KMS-11 (cell line): ENCODE measurements around the gene IL19.

Experiments used
- H2AFZ ChIP-seq: fragments of 200-600 bp; sonication (generic); 2 replicates; pipeline ENCODE4 v1.6.1; 2016; ENCODE audit warnings: antibody characterized with exemption, mixed run types, low read depth
- H3K27ac ChIP-seq: fragments of 200-600 bp; sonication (generic); 2 replicates; pipeline ENCODE4 v1.6.1; 2016; ENCODE audit warnings: mild to moderate bottlenecking, mixed run types
- H3K27me3 ChIP-seq: fragments of 200-600 bp; sonication (generic); 2 replicates; pipeline ENCODE4 v1.6.1; 2017; ENCODE audit warnings: mild to moderate bottlenecking, low read depth, mixed run types, moderate library complexity; ENCODE audit not compliant: insufficient read depth
- H3K36me3 ChIP-seq: fragments of 200-600 bp; sonication (generic); 2 replicates; pipeline ENCODE4 v1.6.1; 2017; ENCODE audit warnings: mild to moderate bottlenecking, mixed run types; ENCODE audit not compliant: insufficient read depth
- H3K4me1 ChIP-seq: fragments of 200-600 bp; sonication (generic); 2 replicates; pipeline ENCODE4 v1.6.1; 2016; ENCODE audit warnings: mild to moderate bottlenecking, low read depth, mixed run types; ENCODE audit not compliant: poor library complexity, severe bottlenecking
- H3K4me2 ChIP-seq: fragments of 200-600 bp; sonication (generic); 2 replicates; pipeline ENCODE4 v1.7.0; 2016; ENCODE audit warnings: mild to moderate bottlenecking, mixed run types
- H3K4me3 ChIP-seq: fragments of 200-600 bp; sonication (generic); IDR thresholded peaks from 2 replicates; pipeline ENCODE4 v1.6.1; 2017; ENCODE audit warnings: low read depth, low read length, mixed read lengths; ENCODE audit not compliant: insufficient read depth
- H3K79me2 ChIP-seq: fragments of 200-600 bp; sonication (generic); 2 replicates; pipeline ENCODE4 v1.6.1; 2016; ENCODE audit warnings: low read depth, mixed run types; ENCODE audit not compliant: insufficient read depth
- H3K9ac ChIP-seq: fragments of 200-600 bp; sonication (generic); 2 replicates; pipeline ENCODE4 v1.6.1; 2016; ENCODE audit warnings: mild to moderate bottlenecking, mixed run types
- H4K20me1 ChIP-seq: fragments of 200-600 bp; sonication (generic); 2 replicates; pipeline ENCODE4 v1.6.1; 2016; ENCODE audit warnings: mild to moderate bottlenecking, mixed run types; ENCODE audit not compliant: insufficient read depth
- CTCF ChIP-seq: fragments of 200-600 bp; sonication (generic); conservative IDR thresholded peaks from 2 replicates; pipeline ENCODE4 v1.6.1; 2017; ENCODE audit warnings: low read depth, mild to moderate bottlenecking, antibody characterized with exemption, low read length, moderate library complexity, mixed read lengths

The IL19 gene

GRCh38 chr1:206738370-206739366, 31.9 kb upstream of the IL19 start:
- Histone ChIP-seq H3K79me2 (no peaks in the 10 kb centered on the region), H3K36me3 (no peaks in the 10 kb centered on the region), H3K27ac (peak overlapping the region; percentile 76), H3K9ac (peak overlapping the region; percentile 31; the same call in 1 of the 2 replicates), H4K20me1 (no peaks in the 10 kb centered on the region), H3K4me3 (no peak overlapping the region), H2AFZ (no peak overlapping the region), H3K4me1 (peaks cover 80% of the 10 kb centered on the region), H3K27me3 (no peaks in the 10 kb centered on the region), H3K4me2 (peak overlapping the region; percentile 74)
- peak; percentile 72 for TF ChIP-seq CTCF

- no peak; the same call in 1 of the 2 replicates for TF ChIP-seq CTCF
- peak overlapping the region; percentile 31 for H3K9ac ChIP-seq
- no peaks in the 10 kb centered on the region for H3K36me3 ChIP-seq
- H2AFZ ChIP-seq, result peak overlapping the region; percentile 19
- peak overlapping the region; percentile 74 for H3K4me2 ChIP-seq
- no peaks in the 10 kb centered on the region for H3K27me3 ChIP-seq
- peak overlapping the region; percentile 76 for H3K27ac ChIP-seq
- H3K4me1 ChIP-seq, result peaks cover 76% of the 10 kb centered on the region
- no peaks in the 10 kb centered on the region for H3K79me2 ChIP-seq
- peak overlapping the region; percentile 56 for H3K4me3 ChIP-seq
- H4K20me1 ChIP-seq, result no peaks in the 10 kb centered on the region
These were observed 31.0 kb upstream of the IL19 start for GRCh38 chr1:206739411-206740076.

- Histone ChIP-seq H4K20me1 (no peaks in the 10 kb centered on the region), H3K4me2 (peak overlapping the region; percentile 74; the same call in 1 of the 2 replicates), H2AFZ (no peak overlapping the region), H3K4me3 (no peak overlapping the region), H3K4me1 (peaks cover 59% of the 10 kb centered on the region), H3K9ac (no peak overlapping the region), H3K27me3 (no peaks in the 10 kb centered on the region), H3K79me2 (no peaks in the 10 kb centered on the region), H3K36me3 (no peaks in the 10 kb centered on the region), H3K27ac (peak overlapping the region; percentile 76; the same call in 1 of the 2 replicates)
- TF ChIP-seq CTCF, result no peak
These were observed 29.4 kb upstream of the IL19 start for GRCh38 chr1:206741142-206741701.

- Histone ChIP-seq H3K36me3 (no peaks in the 10 kb centered on the region), H3K9ac (no peak overlapping the region)
These were observed 27.7 kb upstream of the IL19 start for GRCh38 chr1:206742719-206743383.

More at GRCh38 chr1:206742719-206743383, 27.7 kb upstream of the IL19 start:
- Histone ChIP-seq H4K20me1 (no peaks in the 10 kb centered on the region), H3K79me2 (no peaks in the 10 kb centered on the region), H3K27ac (no peak overlapping the region), H3K4me3 (no peak overlapping the region), H2AFZ (no peak overlapping the region), H3K4me2 (no peak overlapping the region), H3K27me3 (no peaks in the 10 kb centered on the region), H3K4me1 (peaks cover 43% of the 10 kb centered on the region)
- no peak for TF ChIP-seq CTCF
